ENCODE data around the gene PRPF8. TPM values are rescaled to one million over a fixed set of nuclear protein-coding genes. Genes with fewer than 3 reads are reported as not detected.
"Not testable (repeated sequence)": the region's sequence is repeated elsewhere in the genome, so short reads cannot be mapped to it uniquely, and the experiment has no call there.

The PRPF8 gene
- total RNA-seq, 4 donors from 2014 or later: 141 to 187 (median 163) TPM

- TF ChIP-seq EP300 (IDR thresholded peaks at IDR 0.05): no peak
- TF ChIP-seq POLR2AphosphoS5 (IDR thresholded peaks at IDR 0.05): peak; percentile 70 to 86
- WGBS: 0% methylated on average over 10 of the region's 57 CpGs
- Histone ChIP-seq H3K4me1 (peaks cover 35 to 79% (median 67%) of the 10 kb centered on the region in 4 donors), H3K4me3 (peak within 1 kb of the TSS; percentile 74 to 94 (median 84)), H3K36me3 (peaks cover 9 to 39% (median 31%) of the 10 kb centered on the region in 4 donors), H3K9me3 (no peaks in the 10 kb centered on the region), H3K27me3 (no peaks in the 10 kb centered on the region), H3K27ac (replicated peaks in 1 of 4) (peak within 1 kb of the TSS; percentile 85 to 89 (median 86))
- intact Hi-C loops (cut with DNase I): loop anchor here (5.0 kb wide), 2 partner anchors 58 to 138 kb away; no protein-coding TSS in a partner anchor
- DNase-seq (ENCODE audit: extremely low spot score): peak; percentile 98
These were observed 39.7 kb upstream of the PRPF8 start, which contains the start of gene WDR81 for GRCh38 chr17:1724351-1724868. WDR81 (plus strand) TSS chr17:1724704; CDS start chr17:1724960, 256 bp downstream.

GRCh38 chr17:1722022-1722421, 37.4 kb upstream of the PRPF8 start:
- not testable (repeated sequence) for DNase-seq (ENCODE audit: extremely low spot score); H3K27ac ChIP-seq (replicated peaks in 1 of 4); H3K27me3 ChIP-seq; H3K9me3 ChIP-seq; H3K4me3 ChIP-seq
- intact Hi-C loops (cut with DNase I): loop anchor here (5.0 kb wide), 2 partner anchors 60 to 140 kb away; no protein-coding TSS in a partner anchor
- 94% methylated on average over 8 of the region's 8 CpGs for WGBS
- peaks cover 9 to 16% (median 12%) of the 10 kb centered on the region in 4 donors for H3K36me3 ChIP-seq
- peaks cover 49 to 73% (median 65%) of the 10 kb centered on the region in 4 donors for H3K4me1 ChIP-seq

GRCh38 chr17:1720856-1721386, 36.3 kb upstream of the PRPF8 start:
- H3K4me3 ChIP-seq: peak overlapping the region in 1 of 4 donors; percentile 17
- WGBS: 35% methylated on average over 11 of the region's 11 CpGs
- no peak for DNase-seq (ENCODE audit: extremely low spot score)
- no peaks in the 10 kb centered on the region for H3K9me3 ChIP-seq
- peaks cover under 1 to 5% (median 2%) of the 10 kb centered on the region in 4 donors for H3K36me3 ChIP-seq
- H3K4me1 ChIP-seq: peaks cover 49 to 62% (median 54%) of the 10 kb centered on the region in 4 donors
- intact Hi-C loops (cut with DNase I): loop anchor here (5.0 kb wide), 2 partner anchors 61 to 141 kb away; no protein-coding TSS in a partner anchor
- no peaks in the 10 kb centered on the region for H3K27me3 ChIP-seq
- peak overlapping the region in 3 of 4 donors; percentile 25 to 50 (median 32) for H3K27ac ChIP-seq (replicated peaks in 1 of 4)
- TF ChIP-seq EP300 (IDR thresholded peaks at IDR 0.05): no peak
- peak in 2 of 3 experiments; percentile 93 to 99 for TF ChIP-seq CTCF (IDR thresholded peaks at IDR 0.05)
- TF ChIP-seq POLR2AphosphoS5 (IDR thresholded peaks at IDR 0.05): peak in 1 of 2 donors; percentile 37
- no peak for TF ChIP-seq POLR2A (IDR thresholded peaks at IDR 0.05; ENCODE audit: low read depth)

GRCh38 chr17:1718362-1719165, 33.9 kb upstream of the PRPF8 start:
- Histone ChIP-seq H3K9me3 (no peaks in the 10 kb centered on the region), H3K36me3 (peaks cover 0 to 13% (median 7%) of the 10 kb centered on the region in 4 donors), H3K27ac (replicated peaks in 1 of 4) (peak overlapping the region; percentile 99 to 100 (median 100)), H3K4me3 (no peak overlapping the region), H3K27me3 (no peaks in the 10 kb centered on the region), H3K4me1 (peaks cover 40 to 57% (median 45%) of the 10 kb centered on the region in 4 donors)
- WGBS: 77% methylated on average over 17 of the region's 19 CpGs
- no peak for TF ChIP-seq POLR2A (IDR thresholded peaks at IDR 0.05; ENCODE audit: low read depth)
- TF ChIP-seq CTCF (IDR thresholded peaks at IDR 0.05): no peak
- no peak for TF ChIP-seq POLR2AphosphoS5 (IDR thresholded peaks at IDR 0.05)
- no peak for TF ChIP-seq EP300 (IDR thresholded peaks at IDR 0.05)
- DNase-seq (ENCODE audit: extremely low spot score): no peak
- intact Hi-C loops (cut with DNase I): loop anchor here (10.0 kb wide), 1 partner anchor 154 kb away; the partner anchor contains the start of gene PITPNA

- no peaks in the 10 kb centered on the region for H3K27me3 ChIP-seq
- no peaks in the 10 kb centered on the region for H3K9me3 ChIP-seq
- peak; percentile 99 for DNase-seq (ENCODE audit: extremely low spot score)
- peak overlapping the region; percentile 99 to 100 (median 100) for H3K27ac ChIP-seq (replicated peaks in 1 of 4)
- WGBS: under 1% methylated on average over 9 of the region's 13 CpGs
- peak overlapping the region; percentile 71 to 97 (median 82) for H3K4me3 ChIP-seq
- intact Hi-C loops (cut with DNase I): loop anchor here (10.0 kb wide), 1 partner anchor 152 kb away; the partner anchor contains the start of gene PITPNA
- TF ChIP-seq EP300 (IDR thresholded peaks at IDR 0.05): no peak
- no peak for TF ChIP-seq CTCF (IDR thresholded peaks at IDR 0.05)
- peak; percentile 10 for TF ChIP-seq POLR2A (IDR thresholded peaks at IDR 0.05; ENCODE audit: low read depth)
- TF ChIP-seq POLR2AphosphoS5 (IDR thresholded peaks at IDR 0.05): peak; percentile 77 to 91
- peaks cover 14 to 27% (median 22%) of the 10 kb centered on the region in 4 donors for H3K36me3 ChIP-seq
- H3K4me1 ChIP-seq: peaks cover 47 to 62% (median 54%) of the 10 kb centered on the region in 4 donors
These were observed 32.4 kb upstream of the PRPF8 start for GRCh38 chr17:1716912-1717695.

Data from esophagus muscularis mucosa (tissue), 4 donors.